Left cardiac atrium (tissue), 4 donors: ENCODE data around the gene KIAA1671. TPM values are rescaled to one million over a fixed set of nuclear protein-coding genes. Genes with fewer than 3 reads are reported as not detected.
A peak's percentile ranks its signal among the peaks of the same experiment; 100 is the strongest.
"Not testable (repeated sequence)": the region's sequence is repeated elsewhere in the genome, so short reads cannot be mapped to it uniquely, and the experiment has no call there.

Experiments
- ATAC-seq, 2 donors: fragments of 200-7000 bp; cut with Tn5 transposase; one replicate each; pipeline ENCODE4 v1.9.1; 2020; ENCODE audit warnings: mild to moderate bottlenecking in 2 of 2, moderate library complexity in 2 of 2
- DNase-seq: peaks from one replicate; pipeline ENCODE4 v3.0.0-alpha.2; 2020
- intact Hi-C, 2 donors: fragments of 100-400 bp; cut with DNase I; formaldehyde crosslinking; loops; one replicate each; pipeline versions ENCODE4 v1.14.1 to v1.15.1; 2022 to 2023
- total RNA-seq, 2 donors: library from RNA; stranded (reverse); fragmentation: NEBNext Ultra II Directional; extraction: Animal tissue kit (Norgen Biotek cat#: 25700); gene quantifications; one replicate each; pipeline ENCODE4 v1.2.1, GENCODE V29; 2021
- donor health status: DM: no; HTN: yes; CAD: no.
- donor health status: DM: no; HTN: yes; CAD: no; lungs with severe emphysema.
- donor health status: DM: yes; HTN: yes; CAD: no.
- donor health status: Dilated cardiomyopathy.

KIAA1671 gene
- total RNA-seq, 2 donors from 2014 or later, result 18.2 to 20.7 TPM

- DNase-seq (no peak), ATAC-seq (no peak)
- intact Hi-C loops, result no loop called here
These were observed 263.7 kb downstream of the KIAA1671 start for GRCh38 chr22:25216230-25216629.

GRCh38 chr22:25219211-25219689, 266.7 kb downstream of the KIAA1671 start, which contains the start of gene CRYBB2:
CRYBB2 (plus strand) TSS chr22:25219639; CDS start chr22:25221430, 1,791 bp downstream.
- DNase-seq, result no peak
- ATAC-seq, result no peak
- intact Hi-C loops, result no loop called here

DNA sequence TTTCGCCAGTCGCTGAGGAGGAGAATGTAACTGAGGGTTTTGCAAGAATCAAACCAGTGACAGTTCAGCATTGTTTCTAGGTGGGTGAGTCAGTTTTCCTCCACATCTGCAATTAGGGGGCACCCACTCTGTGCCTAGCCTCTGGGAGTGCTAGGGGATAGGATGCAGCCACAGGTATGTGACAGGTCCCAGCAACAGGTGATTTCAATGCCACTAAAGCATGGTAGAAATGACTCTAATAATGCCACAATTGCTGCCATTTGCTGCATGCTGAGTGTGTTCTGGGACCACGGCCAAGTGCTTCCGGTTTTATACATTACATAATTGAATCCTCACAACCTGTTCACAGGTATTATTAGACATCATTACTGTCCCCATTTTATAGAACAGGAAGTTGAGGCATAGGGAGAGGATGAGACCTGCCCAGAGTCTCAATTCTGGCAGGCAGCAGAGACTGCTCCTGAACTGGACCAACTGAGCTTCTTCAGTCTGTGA, 267.5 kb downstream of the KIAA1671 start:
- no peak for ATAC-seq
- no peak for DNase-seq
- intact Hi-C loops, result no loop called here

GRCh38 chr22:25221790-25222189, 269.3 kb downstream of the KIAA1671 start:
- ATAC-seq (no peak), DNase-seq (no peak)
- intact Hi-C loops, result no loop called here

DNA sequence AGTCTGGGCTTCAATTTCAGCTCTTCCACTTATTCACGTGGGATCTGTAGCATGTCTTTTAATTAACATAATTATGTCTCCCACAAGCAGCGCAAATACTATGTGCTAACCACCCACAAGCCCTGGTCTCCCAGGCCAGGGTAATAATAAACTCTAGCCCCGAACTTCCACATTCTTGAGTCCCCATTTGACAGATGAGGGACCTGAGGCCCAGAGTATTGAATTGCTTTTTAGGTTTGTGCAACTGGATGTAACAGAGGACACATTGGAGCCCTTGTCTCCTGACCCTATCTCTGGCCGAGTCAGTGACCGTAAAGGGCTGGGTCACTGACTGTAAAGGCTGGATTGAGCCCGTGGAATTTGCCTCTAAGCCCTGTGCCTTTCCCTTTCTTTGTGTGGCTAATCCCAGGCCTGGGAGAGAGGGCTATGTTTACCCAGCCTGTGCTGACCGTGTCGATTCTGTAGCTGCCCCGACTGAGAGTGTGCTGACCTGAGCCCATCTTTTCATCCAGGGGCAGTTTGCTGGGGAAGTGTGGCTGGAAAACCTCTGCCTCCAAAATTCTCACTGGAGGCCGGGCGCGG, 270.8 kb downstream of the KIAA1671 start:
- ATAC-seq (no peak), DNase-seq (no peak)
- intact Hi-C loops, result no loop called here

GRCh38 chr22:25228822-25229221, 276.3 kb downstream of the KIAA1671 start:
- DNase-seq (no peak), ATAC-seq (no peak)
- intact Hi-C loops, result no loop called here

DNA sequence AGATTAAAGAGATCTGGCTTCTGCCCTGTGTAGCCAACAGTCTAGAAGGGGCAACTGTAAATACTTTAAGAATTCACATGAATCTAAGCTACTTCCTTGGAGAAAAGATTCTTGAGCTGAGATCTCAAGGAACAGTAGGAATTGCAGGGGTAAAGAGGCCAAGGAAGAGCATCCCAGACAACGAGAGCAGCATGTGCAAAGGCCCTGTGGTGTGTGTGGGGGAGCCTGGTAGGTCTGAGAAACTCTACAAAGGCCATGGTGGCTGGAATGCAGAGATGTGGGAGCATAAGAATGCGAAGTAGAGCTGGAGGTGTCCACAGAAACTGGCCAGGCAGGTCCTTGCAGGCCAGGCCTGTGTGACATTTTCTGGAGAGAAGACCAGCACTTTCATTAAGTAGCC, 278.2 kb downstream of the KIAA1671 start:
- DNase-seq, intact Hi-C loops, ATAC-seq: not testable (repeated sequence)

- no peak for DNase-seq
- intact Hi-C loops, result no loop called here
- no peak for ATAC-seq
These were observed 279.8 kb downstream of the KIAA1671 start for GRCh38 chr22:25232301-25232700.

DNA sequence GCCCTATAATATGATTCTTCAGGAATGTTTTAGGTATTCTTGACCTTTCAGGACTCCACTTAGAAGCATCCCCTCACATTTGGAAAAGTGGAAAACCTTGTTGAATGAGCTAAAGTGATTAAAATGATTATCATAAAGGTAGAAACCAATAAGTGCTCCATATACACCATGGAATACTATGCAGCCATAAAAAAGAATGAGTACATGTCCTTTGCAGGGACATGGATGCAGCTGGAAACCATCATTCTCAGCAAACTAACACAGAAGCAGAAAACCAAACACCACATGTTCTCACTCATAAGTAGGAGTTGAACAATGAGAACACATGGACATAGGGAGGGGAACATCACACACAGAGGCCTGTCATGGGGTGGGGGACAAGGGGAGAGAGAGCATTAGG, 281.2 kb downstream of the KIAA1671 start:
- ATAC-seq, intact Hi-C loops, DNase-seq: not testable (repeated sequence)

GRCh38 chr22:25235547-25236290, 283.2 kb downstream of the KIAA1671 start:
- intact Hi-C loops, result no loop called here
- DNase-seq, result peak; percentile 81
- peak; percentile 91 to 94 for ATAC-seq

GRCh38 chr22:25236417-25236816, 283.9 kb downstream of the KIAA1671 start:
- intact Hi-C loops, result no loop called here
- DNase-seq, result no peak
- no peak for ATAC-seq

- intact Hi-C loops, result no loop called here
These were observed 285.0 kb downstream of the KIAA1671 start for GRCh38 chr22:25237503-25237902.

DNA sequence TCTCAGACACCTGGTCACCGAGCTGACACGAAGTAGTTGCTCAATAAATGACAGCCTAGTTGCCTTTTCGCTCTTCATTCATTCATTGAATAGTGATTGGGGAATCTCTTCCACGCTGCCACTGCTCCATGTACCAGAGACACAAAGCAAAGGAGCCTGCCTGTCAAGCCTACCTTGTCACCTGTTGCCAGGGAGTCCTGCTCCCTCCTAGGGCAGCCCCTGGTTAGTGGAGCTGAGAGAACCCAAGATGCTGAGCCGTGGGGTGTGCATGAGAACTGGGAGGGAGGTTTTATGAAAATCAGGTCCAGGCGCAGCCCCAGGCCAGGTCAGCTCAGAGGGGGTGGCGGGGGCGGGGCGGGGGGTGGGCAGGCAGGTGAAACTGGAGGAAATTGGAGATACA, 285.5 kb downstream of the KIAA1671 start:
- intact Hi-C loops, DNase-seq, ATAC-seq: not testable (repeated sequence)

More at GRCh38 chr22:25237503-25237902, 285.0 kb downstream of the KIAA1671 start:
- ATAC-seq, result no peak
- no peak for DNase-seq

Other genes starting within 250 kb of the KIAA1671 start
- gene PIWIL3, start 178.0 kb upstream of the KIAA1671 start, total RNA-seq, result not detected
- 10 to 100 TPM; 16.1 to 24.8 TPM for gene SGSM1, start 146.5 kb upstream of the KIAA1671 start, total RNA-seq
- gene LHFPL7, start 6.0 kb upstream of the KIAA1671 start, total RNA-seq, result not detected
- gene CRYBB3, start 247.1 kb downstream of the KIAA1671 start, total RNA-seq, result not detected